ENCODE results near the gene R3HDM4.

DNA sequence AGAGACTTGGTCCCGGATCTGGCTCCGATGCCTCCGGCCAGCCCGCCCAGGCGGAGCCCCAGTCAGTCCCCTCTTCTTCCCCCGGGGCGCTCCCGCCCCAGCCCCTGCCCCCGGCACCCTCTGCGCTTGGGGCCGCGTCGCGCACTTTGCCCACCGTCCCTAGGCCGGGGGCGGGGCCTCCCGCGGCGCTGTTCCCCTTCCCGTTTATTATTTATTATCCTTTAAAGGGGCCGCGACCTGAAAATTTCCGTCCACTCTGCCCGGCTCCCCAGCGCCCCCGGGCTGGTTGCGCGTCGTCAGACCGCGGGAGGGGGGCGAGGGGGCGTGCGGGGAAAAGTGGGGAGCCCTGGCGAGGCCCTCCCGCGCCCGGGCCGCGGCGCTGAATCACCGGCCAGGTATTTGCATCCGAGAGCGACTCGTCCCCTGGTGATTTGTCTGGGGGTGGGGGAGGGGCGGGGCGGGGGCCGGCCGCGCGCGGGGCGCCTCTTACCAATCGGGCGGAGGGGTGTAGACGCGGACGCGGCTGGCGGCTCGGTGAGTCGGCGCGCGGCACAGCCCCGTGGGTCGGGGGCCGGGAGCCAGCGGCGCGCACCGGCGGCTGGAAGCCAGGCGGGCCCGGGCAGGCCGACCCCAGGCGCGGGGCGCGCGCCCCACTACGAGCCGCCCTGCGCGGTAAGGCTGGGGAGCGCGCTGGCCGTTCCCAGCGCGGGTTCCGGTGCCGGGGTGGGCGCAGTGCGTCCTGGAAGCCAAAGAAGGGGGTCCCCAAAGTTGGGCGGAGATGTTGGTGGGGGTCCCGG lies 12.7 kb upstream of the R3HDM4 start, which contains the start of gene ARID3A:
- TF ChIP-seq, protein P1, sequence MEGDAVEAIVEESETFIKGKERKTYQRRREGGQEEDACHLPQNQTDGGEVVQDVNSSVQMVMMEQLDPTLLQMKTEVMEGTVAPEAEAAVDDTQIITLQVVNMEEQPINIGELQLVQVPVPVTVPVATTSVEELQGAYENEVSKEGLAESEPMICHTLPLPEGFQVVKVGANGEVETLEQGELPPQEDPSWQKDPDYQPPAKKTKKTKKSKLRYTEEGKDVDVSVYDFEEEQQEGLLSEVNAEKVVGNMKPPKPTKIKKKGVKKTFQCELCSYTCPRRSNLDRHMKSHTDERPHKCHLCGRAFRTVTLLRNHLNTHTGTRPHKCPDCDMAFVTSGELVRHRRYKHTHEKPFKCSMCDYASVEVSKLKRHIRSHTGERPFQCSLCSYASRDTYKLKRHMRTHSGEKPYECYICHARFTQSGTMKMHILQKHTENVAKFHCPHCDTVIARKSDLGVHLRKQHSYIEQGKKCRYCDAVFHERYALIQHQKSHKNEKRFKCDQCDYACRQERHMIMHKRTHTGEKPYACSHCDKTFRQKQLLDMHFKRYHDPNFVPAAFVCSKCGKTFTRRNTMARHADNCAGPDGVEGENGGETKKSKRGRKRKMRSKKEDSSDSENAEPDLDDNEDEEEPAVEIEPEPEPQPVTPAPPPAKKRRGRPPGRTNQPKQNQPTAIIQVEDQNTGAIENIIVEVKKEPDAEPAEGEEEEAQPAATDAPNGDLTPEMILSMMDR (IDR thresholded peaks at IDR 0.05; ENCODE audit: low read depth, low read length, missing input control): no peak
- no peak for TF ChIP-seq EGR1 (IDR thresholded peaks at IDR 0.05; ENCODE audit: low read depth in 2 of 2)
- TF ChIP-seq RAD21 (IDR thresholded peaks at IDR 0.05): no peak
- TF ChIP-seq, protein P2, sequence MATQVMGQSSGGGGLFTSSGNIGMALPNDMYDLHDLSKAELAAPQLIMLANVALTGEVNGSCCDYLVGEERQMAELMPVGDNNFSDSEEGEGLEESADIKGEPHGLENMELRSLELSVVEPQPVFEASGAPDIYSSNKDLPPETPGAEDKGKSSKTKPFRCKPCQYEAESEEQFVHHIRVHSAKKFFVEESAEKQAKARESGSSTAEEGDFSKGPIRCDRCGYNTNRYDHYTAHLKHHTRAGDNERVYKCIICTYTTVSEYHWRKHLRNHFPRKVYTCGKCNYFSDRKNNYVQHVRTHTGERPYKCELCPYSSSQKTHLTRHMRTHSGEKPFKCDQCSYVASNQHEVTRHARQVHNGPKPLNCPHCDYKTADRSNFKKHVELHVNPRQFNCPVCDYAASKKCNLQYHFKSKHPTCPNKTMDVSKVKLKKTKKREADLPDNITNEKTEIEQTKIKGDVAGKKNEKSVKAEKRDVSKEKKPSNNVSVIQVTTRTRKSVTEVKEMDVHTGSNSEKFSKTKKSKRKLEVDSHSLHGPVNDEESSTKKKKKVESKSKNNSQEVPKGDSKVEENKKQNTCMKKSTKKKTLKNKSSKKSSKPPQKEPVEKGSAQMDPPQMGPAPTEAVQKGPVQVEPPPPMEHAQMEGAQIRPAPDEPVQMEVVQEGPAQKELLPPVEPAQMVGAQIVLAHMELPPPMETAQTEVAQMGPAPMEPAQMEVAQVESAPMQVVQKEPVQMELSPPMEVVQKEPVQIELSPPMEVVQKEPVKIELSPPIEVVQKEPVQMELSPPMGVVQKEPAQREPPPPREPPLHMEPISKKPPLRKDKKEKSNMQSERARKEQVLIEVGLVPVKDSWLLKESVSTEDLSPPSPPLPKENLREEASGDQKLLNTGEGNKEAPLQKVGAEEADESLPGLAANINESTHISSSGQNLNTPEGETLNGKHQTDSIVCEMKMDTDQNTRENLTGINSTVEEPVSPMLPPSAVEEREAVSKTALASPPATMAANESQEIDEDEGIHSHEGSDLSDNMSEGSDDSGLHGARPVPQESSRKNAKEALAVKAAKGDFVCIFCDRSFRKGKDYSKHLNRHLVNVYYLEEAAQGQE (IDR thresholded peaks at IDR 0.05): no peak
- TF ChIP-seq GABPA (IDR thresholded peaks at IDR 0.05 in 1 of 2, conservative IDR thresholded peaks at IDR 0.05 in 1 of 2): no peak
- TF ChIP-seq SP1 (IDR thresholded peaks at IDR 0.05): peak; percentile 38
- no peak for TF ChIP-seq JUND (IDR thresholded peaks at IDR 0.05)
- TF ChIP-seq, protein P3, sequence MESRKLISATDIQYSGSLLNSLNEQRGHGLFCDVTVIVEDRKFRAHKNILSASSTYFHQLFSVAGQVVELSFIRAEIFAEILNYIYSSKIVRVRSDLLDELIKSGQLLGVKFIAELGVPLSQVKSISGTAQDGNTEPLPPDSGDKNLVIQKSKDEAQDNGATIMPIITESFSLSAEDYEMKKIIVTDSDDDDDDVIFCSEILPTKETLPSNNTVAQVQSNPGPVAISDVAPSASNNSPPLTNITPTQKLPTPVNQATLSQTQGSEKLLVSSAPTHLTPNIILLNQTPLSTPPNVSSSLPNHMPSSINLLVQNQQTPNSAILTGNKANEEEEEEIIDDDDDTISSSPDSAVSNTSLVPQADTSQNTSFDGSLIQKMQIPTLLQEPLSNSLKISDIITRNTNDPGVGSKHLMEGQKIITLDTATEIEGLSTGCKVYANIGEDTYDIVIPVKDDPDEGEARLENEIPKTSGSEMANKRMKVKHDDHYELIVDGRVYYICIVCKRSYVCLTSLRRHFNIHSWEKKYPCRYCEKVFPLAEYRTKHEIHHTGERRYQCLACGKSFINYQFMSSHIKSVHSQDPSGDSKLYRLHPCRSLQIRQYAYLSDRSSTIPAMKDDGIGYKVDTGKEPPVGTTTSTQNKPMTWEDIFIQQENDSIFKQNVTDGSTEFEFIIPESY (IDR thresholded peaks at IDR 0.05): no peak
- TF ChIP-seq FOXA1 (IDR thresholded peaks at IDR 0.05): no peak

Measured in liver (tissue), 3 donors.